Left renal pelvis (tissue), 4 donors: ENCODE data around the gene ABCD3. TPM values are rescaled to one million over a fixed set of nuclear protein-coding genes. Genes with fewer than 3 reads are reported as not detected.
"Not testable (repeated sequence)": the region's sequence is repeated elsewhere in the genome, so short reads cannot be mapped to it uniquely, and the experiment has no call there.

Experiments used
- DNase-seq, 4 donors: peaks; one replicate each; pipeline ENCODE4 v3.0.0-alpha.2; 2013; ENCODE audit warnings: low read depth in 4 of 4, low spot score in 3 of 4
- polyA plus RNA-seq, 4 donors: library from polyadenylated mRNA; unstranded; fragments of 120-200 nt; gene quantifications; one replicate each; pipeline ENCODE4 v1.2.1, GENCODE V29; 2013; ENCODE audit not compliant: insufficient read length in 4 of 4

ABCD3 gene
- polyA plus RNA-seq: 10 to 100 TPM; 33.7 to 74.1 (median 72.4) TPM

- DNase-seq: peak; percentile 95 to 97 (median 97)
Measured at GRCh38 chr1:94417978-94418663, at the start of gene ABCD3. TSS of gene ABCD3 (plus strand) at chr1:94418389. CDS start at chr1:94418479, 90 bp downstream.

- DNase-seq: not testable (repeated sequence)
Measured at GRCh38 chr1:94372771-94373170, 45.4 kb upstream of the ABCD3 start.

DNA sequence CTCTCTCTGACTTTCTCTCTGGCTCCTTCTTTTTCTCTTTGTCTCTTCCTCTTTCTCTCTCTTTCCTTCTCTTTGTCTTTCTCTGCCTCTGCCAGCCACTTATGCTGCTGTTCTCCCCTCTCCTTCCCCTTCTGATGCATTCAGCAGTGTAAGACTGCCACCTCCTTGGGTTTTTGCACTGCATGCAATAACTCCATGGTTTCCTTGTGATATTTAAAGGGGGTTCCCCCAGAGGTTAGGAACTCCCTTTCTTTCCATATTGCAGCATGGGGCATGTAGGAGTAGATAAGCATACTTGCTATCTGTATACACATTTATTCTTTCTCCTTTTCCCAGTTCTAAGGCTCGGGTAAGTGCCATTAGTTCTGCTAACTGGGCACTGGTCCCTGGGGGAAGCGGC is 44.9 kb upstream of the ABCD3 start:
- not testable (repeated sequence) for DNase-seq

DNA sequence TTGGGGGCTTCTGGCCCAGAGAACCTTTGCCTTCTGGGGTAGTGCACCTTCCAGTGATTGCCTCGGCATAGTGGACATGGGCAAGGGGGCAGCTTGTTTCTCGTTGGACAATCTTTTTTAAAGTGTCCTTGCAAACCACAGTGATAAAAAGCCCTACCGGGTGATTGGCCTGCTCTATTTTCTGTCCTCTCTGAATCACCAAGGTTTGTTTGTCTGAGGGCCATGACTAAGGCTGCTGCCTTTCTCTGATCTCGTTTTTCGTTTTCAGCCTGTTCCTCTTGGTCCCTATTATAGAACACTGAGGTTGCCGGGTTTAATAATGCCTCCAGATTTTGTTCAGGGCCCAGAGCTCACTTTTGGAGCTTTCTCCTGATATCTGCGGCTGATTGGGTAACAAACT is 42.5 kb upstream of the ABCD3 start:
- DNase-seq: not testable (repeated sequence)

DNA sequence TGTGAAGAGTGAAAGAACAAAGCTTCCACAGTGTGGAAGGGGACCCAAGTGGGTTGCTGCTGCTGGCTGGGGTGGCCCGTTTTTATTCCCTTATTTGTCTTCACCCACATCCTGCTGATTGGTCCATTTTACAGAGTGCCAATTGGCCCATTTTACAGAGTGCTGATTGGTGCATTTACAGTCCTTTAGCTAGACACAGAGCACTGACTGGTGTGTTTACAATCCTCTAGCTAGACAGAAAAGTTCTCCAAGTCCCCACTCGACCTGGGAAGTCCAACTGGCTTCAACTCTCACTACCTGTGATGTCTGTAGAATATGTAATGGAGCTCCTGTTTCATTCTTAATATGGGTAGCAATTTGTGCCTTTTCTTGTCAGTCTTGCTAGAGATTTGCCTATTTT is 39.7 kb upstream of the ABCD3 start:
- not testable (repeated sequence) for DNase-seq

- DNase-seq: no peak
Measured at GRCh38 chr1:94379615-94380014, 38.6 kb upstream of the ABCD3 start.

DNA sequence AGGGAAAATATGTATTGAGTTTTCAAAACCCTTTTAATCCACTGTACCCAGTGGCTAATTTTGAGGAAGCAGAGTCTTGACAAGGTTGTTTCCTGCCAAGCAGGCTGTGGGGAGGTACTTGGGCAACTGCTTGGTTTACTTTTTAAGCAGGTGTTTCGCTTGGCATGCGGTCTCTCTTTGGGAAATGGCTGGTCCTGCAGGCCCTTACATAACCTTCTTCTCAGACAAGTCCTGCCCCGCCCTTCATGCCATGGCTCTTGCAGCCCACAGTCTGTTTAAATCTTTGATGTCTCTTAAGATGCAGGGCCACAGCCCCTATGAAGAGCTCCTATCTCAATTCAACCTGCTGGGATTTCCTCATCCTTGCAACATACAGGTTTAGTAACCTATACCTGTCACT is 36.0 kb upstream of the ABCD3 start:
- DNase-seq: no peak

GRCh38 chr1:94383966-94384408 is 34.2 kb upstream of the ABCD3 start:
- DNase-seq: peak; percentile 31 to 66 (median 48)

GRCh38 chr1:94384485-94385265 is 33.5 kb upstream of the ABCD3 start:
- DNase-seq: no peak

GRCh38 chr1:94385308-94385929 is 32.8 kb upstream of the ABCD3 start:
- no peak for DNase-seq

- DNase-seq: no peak
Measured at GRCh38 chr1:94389298-94389697, 28.9 kb upstream of the ABCD3 start.

DNA sequence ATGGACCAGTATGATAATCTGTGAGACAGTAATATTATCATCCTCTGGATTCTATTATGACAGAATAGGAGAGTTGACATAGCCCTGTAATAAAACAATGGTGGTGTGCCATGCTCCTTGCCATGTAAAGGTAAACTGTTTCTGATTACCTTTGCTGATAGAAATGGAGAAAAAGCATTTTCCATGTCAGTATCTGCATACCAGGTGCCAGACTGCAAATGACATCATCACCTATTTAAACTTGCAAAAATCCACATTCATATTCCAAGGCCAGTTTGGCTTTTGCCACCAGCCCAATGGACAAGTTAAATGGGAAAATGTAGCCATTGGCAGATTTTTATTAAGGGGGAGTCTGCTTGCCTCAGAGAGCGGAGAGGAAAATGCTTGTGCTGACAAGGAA is 23.9 kb upstream of the ABCD3 start:
- no peak for DNase-seq

DNA sequence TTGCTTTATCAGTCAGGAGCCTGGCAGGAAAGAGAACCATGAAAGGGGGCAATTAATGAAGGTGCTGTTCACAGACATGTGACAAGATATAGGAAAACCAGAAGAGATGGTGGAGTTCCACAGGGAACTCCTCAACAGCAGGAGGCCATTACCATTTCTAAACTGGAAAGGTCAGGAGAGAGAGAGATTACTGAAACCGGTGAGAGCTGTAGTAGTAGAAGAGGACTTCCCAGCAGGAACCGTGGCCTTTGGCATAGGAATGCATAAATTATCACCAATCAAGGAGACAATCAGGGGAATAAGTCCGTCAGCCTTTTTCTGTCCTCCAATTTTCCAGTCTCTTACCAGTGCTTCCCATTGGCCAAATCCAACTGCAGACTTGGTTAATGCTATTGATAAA is 23.0 kb upstream of the ABCD3 start:
- no peak for DNase-seq

DNA sequence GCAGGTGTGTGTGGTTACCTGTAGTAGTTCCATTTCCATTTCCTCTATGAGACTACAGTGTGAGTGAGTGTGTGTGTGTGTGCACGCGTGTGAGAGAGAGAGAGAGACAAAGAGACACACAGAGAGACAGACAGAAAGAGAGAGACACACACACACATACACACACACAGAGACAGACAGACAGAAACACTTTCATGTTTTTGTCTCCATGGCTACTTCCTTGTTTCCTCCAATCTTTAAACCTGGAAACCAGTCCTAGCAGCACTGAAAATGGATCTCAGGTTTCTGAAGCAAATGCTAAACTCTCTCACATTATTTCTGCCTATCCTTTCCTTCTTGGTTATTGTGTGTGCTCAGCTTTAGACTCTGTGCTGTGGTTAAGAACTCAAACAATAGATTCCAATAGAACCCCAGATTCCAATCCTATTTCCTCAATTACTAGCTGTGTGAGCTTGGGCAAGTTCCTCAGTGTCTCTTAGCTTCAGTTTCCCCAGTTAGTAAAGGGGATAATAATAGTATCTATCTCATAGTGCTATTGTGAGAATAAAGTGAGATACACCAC is 22.4 kb upstream of the ABCD3 start:
- DNase-seq: no peak

DNA sequence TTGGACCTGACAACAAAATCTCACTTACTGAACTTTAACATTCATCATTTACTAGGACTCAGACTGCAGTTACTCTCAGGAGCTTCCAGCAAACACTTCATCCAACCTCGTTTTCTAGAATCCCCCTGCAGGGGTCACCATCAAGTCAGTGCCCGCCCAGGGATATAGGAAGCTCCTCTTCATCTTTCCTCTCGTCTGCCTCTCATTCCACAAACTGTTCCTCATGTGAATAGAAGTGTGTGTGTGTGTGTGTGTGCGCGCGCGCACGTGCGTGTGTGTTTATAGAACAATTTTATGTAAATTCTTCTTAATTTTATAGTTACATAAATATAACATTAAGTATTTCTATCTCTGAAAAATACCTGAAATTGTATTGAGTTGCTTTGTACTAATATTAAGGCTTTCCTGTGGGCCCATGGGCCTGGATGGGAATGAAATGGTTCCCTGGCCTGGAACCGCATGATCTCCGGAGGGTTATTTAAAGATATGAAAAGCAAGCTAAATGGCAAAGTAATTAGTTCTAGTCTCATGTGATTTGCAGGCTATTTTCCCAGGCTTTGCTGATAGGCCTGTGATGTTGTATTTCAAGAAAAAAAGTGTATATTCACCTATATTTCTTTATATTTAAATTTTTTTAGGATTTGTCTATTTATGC is 21.7 kb upstream of the ABCD3 start:
- no peak for DNase-seq

DNA sequence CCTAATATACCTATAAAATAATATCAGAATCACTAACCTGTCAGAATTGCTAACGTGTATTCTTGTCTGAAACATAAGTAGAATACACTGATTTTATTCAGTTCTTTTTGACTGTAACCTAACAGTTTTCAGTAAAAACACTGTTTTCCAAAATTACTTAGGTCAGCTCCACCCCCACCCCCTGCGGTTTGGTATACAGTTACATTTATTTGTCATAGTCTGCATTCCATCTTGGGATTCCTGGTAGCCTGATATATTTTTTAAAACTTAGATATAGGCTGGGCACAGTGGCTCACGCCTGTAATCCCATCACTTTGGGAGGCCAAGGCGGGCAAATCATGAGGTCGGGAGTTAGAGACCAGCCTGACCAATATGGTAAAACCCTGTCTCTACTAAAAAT is 19.8 kb upstream of the ABCD3 start:
- no peak for DNase-seq

DNA sequence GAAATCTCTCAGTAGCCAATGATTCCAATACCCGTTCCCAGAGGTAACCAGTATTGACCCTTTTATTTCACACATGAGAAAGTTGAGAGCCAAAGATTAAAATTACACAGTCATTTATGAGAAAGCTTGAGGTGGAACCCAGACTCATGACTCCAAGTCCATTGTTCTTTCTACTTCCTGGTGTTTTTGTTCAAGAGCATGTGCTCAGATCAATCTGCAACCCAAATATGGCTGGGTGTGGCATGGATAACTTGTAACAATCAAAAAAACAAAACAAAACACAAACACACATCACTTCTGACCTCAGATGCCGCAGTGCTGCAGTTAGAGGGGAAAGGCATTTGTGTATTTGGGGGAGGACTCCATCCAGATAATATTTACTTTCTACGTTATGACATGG is 18.7 kb upstream of the ABCD3 start:
- no peak for DNase-seq

DNA sequence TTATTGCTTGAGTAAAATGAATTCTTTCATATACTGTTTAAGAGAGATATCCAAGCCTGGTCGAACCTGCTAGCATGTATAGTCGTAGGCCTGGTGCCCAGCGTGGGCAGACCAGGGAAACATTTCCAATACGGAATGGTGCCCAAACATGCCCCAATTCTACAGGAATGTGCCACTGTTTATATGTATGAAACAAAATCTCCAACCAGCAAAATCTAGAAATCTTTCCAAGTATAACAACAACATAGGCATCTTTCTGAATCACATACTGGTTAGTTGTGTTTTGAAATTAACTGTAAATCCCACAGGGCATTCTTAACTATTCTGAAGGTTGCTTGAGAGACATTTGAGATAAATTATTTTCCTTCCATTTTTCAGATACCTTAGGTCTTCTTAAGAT is 17.0 kb upstream of the ABCD3 start:
- DNase-seq: no peak

DNA sequence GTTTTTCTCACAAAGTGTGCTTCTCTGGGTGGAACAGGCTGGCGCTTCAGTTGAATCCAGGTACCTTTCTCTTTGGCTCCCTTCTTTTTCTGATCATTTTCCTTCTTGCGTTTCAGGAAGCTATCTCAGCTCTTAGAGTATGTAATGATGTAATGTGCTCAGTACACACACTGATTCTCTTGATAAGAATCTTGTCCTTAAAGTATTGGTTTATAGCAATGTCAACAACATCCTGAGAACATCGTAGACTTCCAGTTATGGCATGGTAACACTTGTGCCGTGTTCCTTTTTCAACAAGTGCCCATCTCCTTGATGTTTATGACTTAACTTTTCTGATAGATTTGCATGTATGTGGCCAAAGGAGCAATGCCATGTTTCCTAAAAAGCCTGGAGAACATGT is 11.7 kb upstream of the ABCD3 start:
- no peak for DNase-seq

GRCh38 chr1:94408104-94408830 is 9.9 kb upstream of the ABCD3 start:
- no peak for DNase-seq
